ENCODE measurements around the gene TRIM44. TPM values are rescaled to one million over a fixed set of nuclear protein-coding genes. Genes with fewer than 3 reads are reported as not detected.

Gene TRIM44
- total RNA-seq, 1 experiment from 2014 or later, result 33.4 TPM

GRCh38 chr11:35730254-35730653 lies 67.7 kb downstream of the TRIM44 start:
- ATAC-seq (no peak), DNase-seq (ENCODE audit: low read depth, low spot score) (no peak)
- intact Hi-C loops (cut with micrococcal nuclease), result no loop called here
- Histone ChIP-seq H4K20me1 (ENCODE audit: insufficient read depth) (no peaks in the 10 kb centered on the region), H3K79me2 (ENCODE audit: insufficient read depth, low read length) (no peaks in the 10 kb centered on the region), H3K36me3 (ENCODE audit: control insufficient read depth in 1 of 2, insufficient read depth in 2 of 2, low read length in 2 of 2) (no peaks in the 10 kb centered on the region; a peak in 1 of 4 replicates), H3K9me3 (ENCODE audit: control insufficient read depth in 1 of 2, insufficient read depth in 1 of 2, low read depth in 1 of 2, low read length in 2 of 2) (no peaks in the 10 kb centered on the region), H3K4me1 (ENCODE audit: control insufficient read depth in 1 of 2, insufficient read depth in 2 of 2, low read length in 2 of 2) (peaks cover 0 to 7% of the 10 kb centered on the region in 2 experiments; a peak in 2 of 4 replicates), H3K27ac (ENCODE audit: low read depth, low read length) (no peak overlapping the region), H3K27me3 (ENCODE audit: insufficient read depth, low read length) (no peaks in the 10 kb centered on the region), H3K4me3 (replicated peaks in 1 of 2; ENCODE audit: low read depth in 1 of 2, low read length in 2 of 2) (no peak overlapping the region), H3K9ac (ENCODE audit: low read length) (no peak overlapping the region), H3K4me2 (ENCODE audit: low read length) (no peak overlapping the region), H3K9me2 (ENCODE audit: insufficient read depth) (no peaks in the 10 kb centered on the region), H2AFZ (ENCODE audit: low read depth, low read length, poor library complexity, severe bottlenecking) (no peak overlapping the region)
- TF ChIP-seq TCF7L2 (IDR thresholded peaks at IDR 0.05; ENCODE audit: borderline replicate concordance, extremely low read depth, insufficient read depth, insufficient read length) (no peak), REST (IDR thresholded peaks at IDR 0.05; ENCODE audit: low read depth) (no peak), ATF3 (IDR thresholded peaks at IDR 0.05) (no peak), POLR2AphosphoS5 (IDR thresholded peaks at IDR 0.05; ENCODE audit: low read depth, low read length) (no peak), ZBTB33 (IDR thresholded peaks at IDR 0.05; ENCODE audit: extremely low read depth, insufficient replicate concordance, low read length) (no peak), RAD21 (IDR thresholded peaks at IDR 0.05; ENCODE audit: low read depth) (no peak), EZH2phosphoT487 (IDR thresholded peaks at IDR 0.05; ENCODE audit: borderline replicate concordance) (no peak), CBX3 (IDR thresholded peaks at IDR 0.05; ENCODE audit: low read depth) (no peak), EGR1 (IDR thresholded peaks at IDR 0.05; ENCODE audit: low read depth) (no peak), CEBPB (IDR thresholded peaks at IDR 0.05; ENCODE audit: low read depth) (no peak), JUND (IDR thresholded peaks at IDR 0.05) (no peak), FOSL1 (IDR thresholded peaks at IDR 0.05; ENCODE audit: low read depth) (no peak), EZH2 (IDR thresholded peaks at IDR 0.05) (no peak), ELF1 (IDR thresholded peaks at IDR 0.05; ENCODE audit: borderline replicate concordance, low read depth) (no peak), YY1 (IDR thresholded peaks at IDR 0.05; ENCODE audit: extremely low read depth, insufficient replicate concordance, low read depth, low read length) (no peak), SRF (IDR thresholded peaks at IDR 0.05; ENCODE audit: low read depth) (no peak)
- ChIA-PET RAD21 (ENCODE audit: low non-redundant PET in 1 of 2, low total read pairs in 2 of 2, uncharacterized antibody in 2 of 2, unreplicated experiment in 2 of 2) (no interaction called here), POLR2A (no interaction called here), CTCF (no interaction called here)
- no TSS peak for BruUV-seq (replicated peaks)

All from HCT116 (cell line).